NT2/D1 (cell line): ENCODE measurements around the gene ACO2.

ENCODE experiments used
- SUZ12 ChIP-seq: IDR thresholded peaks from 2 replicates; pipeline ENCODE4 v1.6.1; 2011; ENCODE audit not compliant: insufficient read length, insufficient read depth; ENCODE audit errors: extremely low read depth
- YY1 ChIP-seq: IDR thresholded peaks from 2 replicates; pipeline ENCODE4 v1.6.1; 2011; ENCODE audit not compliant: insufficient read length, insufficient read depth
- ZNF274 ChIP-seq: IDR thresholded peaks from 2 replicates; pipeline ENCODE4 v1.6.1; 2011; ENCODE audit warnings: mild to moderate bottlenecking, low read depth, low read length

DNA sequence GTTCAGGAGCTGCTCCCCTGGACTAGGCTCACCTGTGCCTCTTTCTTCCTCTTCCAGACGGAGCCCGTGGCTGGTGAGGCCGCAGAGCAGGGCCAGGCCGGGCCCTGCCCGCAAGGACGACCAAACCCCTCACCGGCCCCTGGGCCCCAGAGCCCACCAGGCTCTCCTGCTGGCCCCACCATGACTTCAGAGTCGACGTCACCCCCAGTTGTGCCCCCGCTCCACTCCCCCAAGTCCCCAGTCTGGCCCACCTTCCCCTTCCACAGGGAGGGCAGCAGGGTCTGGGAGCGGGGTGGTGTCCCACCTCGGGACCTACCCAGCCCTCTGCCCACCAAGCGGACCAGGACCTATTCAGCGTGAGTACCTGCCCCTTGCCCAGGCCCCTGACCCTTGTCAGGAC, 102.9 kb downstream of the ACO2 start:
- TF ChIP-seq SUZ12 (no peak), YY1 (no peak), ZNF274 (no peak)
